ENCODE data around the gene MAPKAP1.

MAPKAP1 gene

DNA sequence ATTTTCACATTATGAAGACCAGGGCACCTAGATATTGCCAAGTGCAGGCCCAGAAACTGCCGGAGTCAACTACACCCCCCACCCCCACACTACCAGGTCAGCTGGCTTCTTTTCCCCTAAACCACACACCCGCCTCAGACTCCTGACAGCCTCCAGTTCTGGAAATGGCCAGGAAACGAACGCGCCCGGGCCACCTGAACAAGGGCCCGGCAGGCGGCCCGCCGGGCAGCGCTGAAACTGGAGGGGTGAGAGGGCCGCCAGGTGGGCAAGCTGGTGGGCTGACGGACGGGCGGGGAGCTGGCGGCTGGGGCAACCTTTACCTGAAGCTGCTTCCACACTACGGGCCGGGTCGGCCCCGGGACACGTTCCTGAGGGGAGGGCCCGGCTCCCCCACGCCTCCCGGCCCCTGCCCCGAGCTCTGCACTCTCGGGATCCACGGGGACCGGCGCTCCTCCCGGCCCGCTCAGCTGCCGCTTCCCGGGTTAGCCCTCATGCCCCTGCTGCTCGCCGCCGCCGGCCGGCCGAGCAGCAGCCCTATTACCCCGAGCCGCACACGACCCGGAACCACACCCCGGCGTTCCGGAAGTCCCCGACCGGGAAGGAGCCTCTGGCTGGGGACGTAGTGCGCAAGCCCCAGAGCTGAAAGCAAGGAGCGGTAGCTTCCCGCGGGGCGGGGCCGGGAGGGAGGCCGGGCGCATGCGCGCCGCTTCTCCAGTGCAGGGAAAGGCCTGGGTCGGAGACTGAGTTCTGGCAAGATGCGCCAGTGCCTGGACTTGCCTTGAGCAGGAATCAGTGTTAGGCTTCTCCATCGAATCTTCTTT lies at the start of gene MAPKAP1:
MAPKAP1 (minus strand) TSS at position 558 of the 821 bp plus-strand sequence. CDS start 34,634 bp downstream, outside the sequence.
- peak; percentile 91 for DNase-seq

DNA sequence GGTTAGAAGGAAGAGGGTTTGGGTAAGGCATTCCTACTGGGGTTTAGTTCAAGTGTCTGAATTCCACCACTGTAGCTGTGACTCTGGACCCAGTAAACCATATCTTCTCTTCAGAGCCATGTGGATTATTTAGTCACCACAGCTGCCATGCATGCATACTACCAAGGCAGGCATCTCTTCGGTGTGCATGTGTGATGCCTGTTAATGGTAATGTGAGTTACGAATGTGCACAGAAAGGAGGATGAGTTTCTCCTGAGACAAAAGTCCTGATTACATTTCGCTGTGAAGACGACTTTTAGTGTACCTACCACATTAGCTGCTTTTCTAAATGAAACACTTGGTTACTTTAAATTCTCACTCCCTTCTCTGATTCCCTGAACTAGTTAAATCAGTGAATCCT lies 49.5 kb upstream of the MAPKAP1 start:
- no peak for DNase-seq

DNA sequence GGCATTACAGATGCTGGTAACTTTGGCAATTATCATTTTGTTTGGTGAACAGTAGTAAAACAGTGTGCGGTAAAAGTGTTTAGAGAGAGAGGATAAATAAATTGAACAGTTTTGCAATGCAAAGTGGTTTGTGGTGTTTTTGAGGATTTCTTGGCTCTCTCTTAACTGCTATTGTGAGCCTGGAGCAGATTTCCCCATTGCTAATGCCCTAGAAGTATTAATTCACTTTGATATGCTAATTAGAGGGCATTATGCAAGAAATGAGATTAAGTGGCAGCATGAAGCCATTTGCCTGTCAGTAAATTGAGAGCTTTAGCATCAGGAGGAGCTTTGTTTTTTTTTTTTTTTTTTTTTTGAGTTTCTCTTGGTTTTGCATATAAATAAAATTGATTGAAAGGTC lies 48.3 kb upstream of the MAPKAP1 start:
- DNase-seq: peak; percentile 71

DNA sequence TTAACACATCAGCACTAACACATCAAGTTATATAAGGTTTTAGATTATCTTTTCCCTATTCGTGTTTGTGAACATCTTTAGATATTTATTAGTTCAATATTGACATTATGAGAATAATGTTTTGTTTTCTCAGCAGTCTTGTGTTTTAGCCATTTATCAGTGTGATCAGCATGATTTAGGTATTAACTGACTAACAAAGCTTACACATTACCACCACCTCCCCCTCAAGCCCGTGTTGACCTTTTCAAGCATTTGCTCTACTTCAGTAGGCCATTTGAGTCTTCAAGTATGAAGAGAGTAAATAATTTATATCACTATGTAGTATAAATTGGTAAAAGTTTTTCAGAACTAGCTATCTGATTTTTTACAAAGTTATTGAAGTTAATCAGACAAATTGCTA lies 47.1 kb upstream of the MAPKAP1 start:
- no peak for DNase-seq

DNA sequence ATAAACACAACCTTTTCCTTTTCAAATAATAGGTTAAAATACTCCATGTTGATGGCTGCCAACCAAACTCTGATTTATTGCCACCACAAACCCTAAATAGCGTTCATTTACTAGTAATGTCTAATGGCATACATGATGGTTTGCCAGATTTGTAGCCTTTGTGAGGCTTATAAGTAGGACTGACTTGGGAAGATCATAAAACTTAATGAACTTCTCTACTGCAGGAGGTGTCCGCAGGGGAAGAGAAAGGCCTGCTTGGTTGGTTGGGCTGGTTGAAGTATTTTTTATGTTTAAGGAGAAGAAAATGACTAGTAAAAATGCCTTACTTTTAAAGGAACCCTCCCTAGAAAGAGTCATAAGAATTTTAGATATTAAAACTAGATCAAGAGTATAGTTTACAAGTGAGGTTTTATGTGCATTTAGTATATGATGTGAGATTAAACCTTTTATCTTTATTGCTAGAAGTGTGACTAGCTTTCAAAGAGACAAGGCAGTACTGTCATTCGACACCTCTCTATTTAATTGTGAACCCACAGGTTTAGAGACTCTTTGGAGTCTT lies 45.1 kb upstream of the MAPKAP1 start:
- peak; percentile 74 for DNase-seq

DNA sequence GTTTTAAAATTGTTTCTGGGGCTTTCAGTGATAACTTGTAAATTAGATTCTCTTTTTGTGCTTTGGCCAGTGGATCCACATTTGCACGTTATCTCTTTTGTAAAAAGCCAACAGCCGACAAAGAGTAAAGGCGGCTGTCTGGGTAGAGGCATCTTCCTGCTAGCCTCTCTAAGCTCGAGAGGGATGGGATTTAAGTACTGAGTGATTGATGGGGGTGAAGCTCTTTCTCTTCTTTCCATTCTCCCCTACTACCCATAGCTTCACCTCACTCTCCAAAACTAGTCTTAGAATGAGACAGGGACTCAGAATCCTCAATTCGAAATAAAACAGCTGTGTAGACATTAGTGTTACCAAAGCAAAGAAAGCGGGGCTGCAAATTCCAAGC lies 43.6 kb upstream of the MAPKAP1 start:
- no peak for DNase-seq

DNA sequence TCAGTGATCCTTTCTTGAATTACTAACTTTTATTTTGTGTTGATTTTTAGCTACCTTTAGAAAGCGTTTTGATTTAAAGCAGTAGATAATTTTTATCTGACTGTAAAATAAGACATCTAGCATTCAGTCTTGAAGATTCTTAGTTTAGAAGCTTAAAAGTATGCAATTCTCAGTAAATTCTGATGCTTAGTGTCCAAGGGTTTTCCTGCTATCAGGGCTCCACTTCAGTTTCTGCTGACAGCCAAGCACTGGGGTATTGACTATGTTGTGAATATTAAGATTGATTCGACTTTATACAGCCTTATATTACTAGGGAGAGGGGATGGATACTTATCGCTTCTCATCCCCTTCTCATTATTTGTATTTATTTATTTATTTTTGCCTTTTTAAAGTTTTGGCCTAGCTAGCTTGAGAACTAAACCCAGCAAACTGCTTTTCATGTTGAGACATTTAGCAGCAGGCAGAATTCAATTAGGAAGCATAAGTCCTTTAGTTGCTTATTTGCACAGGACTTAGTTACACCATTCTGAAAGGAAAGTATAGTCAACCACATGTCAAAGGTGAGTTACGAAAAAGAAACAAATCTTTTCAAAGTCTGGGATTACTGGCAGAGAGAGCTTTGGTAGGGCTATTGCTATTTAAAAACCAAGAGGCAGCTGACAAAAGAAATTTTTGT lies 43.1 kb upstream of the MAPKAP1 start:
- no peak for DNase-seq

DNA sequence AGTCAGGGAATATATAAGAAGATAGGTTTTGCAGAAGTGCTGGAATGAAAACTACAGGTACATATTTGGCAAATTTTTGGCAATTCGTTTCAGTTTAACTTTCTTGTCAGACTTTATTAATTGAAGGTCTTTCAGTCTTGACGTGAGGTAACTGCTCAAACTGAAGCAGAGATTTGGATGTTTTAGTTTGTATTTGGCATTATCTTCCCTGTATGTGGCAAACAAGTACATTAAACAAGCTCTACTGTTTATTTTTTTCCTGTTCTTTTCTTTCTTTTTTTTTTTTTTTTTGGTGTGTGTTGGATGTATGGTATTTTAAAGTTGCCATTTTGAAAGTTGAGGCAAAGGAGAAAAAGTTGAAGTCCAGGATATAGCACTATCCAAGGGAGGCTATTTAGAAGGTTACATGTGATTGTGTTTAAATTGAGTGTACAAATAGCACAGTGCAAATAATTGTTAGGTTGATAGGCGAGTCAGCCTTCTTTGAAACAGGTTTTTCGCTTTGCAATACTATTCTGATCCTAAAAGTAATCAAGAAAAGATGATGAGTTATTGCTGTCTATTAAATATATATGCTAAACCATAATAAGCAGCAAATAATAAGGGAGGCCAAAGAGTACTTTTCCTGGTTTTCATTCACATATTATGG lies 42.4 kb upstream of the MAPKAP1 start:
- DNase-seq: no peak

DNA sequence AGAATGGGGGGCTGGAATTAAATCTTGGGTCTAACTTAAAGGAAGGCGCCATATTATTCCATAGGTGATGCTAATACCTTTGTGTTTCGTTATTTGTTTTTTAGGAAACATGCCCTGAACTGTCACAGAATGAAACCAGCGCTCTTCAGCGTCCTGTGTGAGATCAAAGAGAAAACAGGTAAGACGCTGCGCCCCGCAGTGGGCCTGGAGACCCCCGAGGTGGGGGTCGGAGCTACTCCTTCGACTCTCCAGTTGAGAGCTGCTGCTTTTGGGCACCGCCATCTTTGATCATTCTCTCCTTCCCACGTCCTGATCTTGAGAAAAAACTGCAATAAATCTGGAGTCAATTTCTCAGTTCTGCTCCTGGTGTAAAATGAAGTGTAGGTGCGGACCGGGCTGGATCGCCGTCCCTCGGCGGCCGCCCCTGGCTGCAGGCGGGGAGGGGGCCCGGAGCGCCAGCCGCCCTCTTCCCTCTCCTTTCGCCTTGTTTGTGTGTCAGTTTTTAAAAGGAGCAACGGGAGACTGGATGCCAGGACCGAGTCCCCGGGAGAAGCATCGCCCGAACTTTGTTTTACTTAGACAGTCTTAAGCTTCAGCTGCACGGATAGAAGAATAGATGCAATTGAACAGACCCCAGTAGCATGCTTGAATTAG lies 41.6 kb upstream of the MAPKAP1 start:
- peak; percentile 12 for DNase-seq

DNA sequence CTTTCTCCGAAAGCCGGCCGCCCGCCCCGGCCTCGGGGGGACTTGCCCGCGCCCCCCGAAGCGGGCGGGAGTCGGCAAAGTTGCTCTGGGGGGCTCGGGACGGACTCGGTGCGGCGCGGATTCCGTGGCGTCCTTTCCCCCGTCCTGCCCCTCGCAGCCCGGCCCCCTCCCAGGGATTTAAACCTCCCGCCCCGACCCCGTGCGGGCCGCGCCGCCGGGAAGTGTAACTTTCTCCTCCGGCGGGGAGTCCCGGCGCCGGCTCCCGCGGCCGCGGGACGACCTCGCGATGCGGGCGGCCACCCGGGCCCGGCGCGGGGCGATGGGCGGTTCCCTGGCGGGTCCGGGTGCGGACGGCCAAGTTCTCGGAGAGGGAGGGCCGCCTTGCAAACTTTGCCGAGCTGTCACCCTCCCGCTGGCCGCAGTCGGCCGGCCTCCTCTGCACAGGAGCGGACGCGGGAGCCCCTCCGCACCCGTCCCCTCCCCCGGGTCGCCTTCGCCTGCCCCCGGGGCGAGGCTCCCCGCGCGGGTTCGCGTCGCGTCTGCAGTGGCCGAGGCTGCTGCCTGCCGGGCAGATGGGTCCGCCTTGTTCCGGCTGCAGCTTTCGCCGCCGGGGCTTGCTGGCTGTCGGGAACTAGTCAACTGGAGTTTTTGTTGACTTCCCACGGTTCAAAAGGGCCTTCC lies 40.9 kb upstream of the MAPKAP1 start:
- no peak for DNase-seq

DNA sequence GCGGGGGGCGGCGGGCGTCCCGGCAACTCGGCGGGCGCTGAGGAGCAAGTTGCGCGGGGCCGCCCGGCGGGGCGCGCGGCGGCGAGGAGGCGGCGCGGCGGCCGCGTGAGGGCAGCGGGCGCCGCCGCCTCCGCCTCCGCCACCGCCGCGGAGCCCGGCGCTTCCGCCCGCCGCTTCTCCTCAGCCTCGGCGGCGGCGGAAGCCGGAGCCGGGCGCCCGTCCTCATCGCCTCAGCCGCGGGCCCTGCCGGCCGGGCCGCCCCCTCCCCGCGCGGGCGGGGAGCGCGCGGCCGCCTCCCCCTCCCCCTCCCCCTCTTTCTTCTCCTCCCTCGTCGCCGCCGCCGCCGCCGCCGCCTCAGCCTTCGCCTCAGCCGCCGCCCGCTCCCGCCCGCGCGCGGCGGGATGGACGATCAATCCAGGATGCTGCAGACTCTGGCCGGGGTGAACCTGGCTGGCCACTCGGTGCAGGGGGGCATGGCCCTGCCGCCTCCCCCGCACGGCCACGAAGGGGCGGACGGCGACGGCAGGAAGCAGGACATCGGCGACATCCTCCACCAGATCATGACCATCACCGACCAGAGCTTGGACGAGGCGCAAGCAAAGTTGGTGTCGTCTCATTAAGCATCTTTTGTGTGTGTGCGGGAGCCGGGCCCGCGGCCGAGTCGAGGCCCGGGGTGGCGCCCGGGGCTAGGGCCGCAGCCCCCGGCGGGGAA lies 40.2 kb upstream of the MAPKAP1 start, which contains the start of gene PBX3:
PBX3 (plus strand) TSS at position 321 of the 712 bp plus-strand sequence.
- DNase-seq: peak; percentile 24

DNA sequence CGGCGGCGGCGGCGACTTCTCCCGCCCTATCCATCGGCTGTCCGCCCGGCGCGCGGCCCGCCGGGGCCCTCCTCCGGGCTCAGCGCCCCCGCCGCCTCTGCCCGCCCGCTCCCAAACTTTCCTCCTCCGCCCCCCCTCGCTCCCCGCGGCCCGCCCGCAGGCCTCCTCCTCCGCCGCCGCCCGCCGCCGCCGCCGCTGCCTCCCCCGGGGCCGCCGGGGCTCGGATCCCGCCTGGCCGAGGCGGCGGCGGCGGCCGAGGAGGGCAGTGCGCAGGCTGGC lies 39.7 kb upstream of the MAPKAP1 start:
- no peak for DNase-seq

DNA sequence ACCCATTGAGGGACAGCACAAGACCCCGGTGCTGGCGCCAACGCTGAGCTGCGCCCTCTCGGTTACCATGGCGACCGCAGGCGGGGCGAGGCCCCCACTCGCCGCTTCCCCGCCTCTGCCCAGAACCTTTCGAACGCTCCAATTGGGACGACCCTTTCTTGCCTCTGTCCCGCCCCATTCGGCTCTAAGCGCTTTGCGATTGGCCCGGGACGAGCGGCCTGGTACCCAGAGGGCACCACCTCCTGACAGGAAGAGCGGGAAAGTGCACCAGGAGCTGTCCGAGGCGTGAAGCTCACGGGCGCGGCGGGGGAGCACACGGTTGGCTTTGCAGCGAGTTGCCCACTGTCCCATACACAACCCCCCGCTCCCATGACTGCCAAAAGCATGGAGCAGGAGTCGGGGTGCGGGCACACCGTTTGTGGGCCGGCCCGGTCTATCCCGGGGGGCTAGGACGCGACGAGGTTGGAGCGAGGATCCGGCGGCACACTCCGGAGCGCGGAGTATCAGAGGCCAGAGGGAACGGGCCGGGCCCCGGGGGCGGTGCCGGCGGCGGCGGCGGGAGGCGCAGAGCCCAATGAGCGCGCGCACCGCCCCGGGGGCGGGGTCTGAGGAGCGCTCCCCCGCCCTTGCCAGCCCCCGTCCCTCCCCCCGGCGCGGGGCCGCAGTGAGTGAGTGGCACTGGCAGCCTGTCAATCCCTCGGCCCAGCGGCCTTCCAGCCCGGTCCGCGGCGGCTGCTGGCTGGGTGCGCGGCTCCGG lies 39.2 kb upstream of the MAPKAP1 start:
- DNase-seq: peak; percentile 82

DNA sequence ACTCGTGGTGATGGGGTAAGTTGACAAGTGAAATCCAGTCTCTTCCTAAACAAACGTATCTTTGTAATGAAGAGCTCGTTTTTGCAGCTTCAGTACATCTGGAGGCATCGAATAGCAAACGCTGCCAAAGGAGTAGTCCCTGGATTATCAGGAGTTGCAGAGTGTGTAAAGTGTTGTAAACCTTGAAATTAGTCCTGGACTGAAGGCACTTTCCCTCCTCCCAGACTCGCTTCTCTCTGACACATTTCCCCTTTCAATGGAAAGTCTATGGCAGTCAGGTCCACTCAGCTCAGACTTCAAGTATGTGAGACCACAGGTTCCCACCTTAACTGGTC lies 38.6 kb upstream of the MAPKAP1 start:
- DNase-seq: no peak

DNA sequence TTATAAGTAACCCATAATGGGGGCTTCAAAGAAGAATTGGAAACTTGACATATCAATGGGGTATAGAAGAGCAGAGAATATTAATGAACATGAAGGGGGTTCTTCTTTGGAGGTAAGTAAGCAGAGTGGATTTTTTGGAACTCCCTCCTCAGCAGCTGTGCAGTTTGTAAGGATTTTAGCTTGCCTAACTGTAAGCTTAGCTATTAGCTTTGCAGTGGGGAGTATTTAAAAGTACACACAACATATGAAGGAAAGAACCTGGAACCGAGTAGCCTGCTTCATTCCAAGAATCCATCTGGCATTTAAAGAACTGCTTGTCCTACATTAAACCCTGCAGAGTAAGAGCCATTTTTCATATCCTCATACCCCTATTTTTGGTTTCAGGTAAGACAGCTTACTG lies 38.0 kb upstream of the MAPKAP1 start:
- no peak for DNase-seq

DNA sequence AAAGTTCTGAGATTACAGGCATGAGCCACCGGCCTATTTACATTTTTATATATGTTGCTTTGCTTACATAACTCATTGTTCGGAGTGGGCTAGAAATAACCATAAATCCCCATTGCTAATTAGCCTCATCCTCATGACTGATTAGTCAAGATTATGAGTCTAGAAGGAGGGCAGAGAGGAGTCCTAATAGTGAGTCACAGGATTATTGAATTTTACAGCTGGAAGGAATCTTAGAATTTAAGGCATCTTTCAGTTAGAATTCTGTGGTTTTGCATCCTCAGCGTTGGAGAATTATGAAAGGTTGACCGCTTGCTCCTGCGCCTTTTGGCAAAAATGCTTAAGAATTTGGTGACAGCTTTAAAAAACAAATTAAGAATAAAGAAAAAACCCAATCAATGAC lies 37.6 kb upstream of the MAPKAP1 start:
- no peak for DNase-seq

DNA sequence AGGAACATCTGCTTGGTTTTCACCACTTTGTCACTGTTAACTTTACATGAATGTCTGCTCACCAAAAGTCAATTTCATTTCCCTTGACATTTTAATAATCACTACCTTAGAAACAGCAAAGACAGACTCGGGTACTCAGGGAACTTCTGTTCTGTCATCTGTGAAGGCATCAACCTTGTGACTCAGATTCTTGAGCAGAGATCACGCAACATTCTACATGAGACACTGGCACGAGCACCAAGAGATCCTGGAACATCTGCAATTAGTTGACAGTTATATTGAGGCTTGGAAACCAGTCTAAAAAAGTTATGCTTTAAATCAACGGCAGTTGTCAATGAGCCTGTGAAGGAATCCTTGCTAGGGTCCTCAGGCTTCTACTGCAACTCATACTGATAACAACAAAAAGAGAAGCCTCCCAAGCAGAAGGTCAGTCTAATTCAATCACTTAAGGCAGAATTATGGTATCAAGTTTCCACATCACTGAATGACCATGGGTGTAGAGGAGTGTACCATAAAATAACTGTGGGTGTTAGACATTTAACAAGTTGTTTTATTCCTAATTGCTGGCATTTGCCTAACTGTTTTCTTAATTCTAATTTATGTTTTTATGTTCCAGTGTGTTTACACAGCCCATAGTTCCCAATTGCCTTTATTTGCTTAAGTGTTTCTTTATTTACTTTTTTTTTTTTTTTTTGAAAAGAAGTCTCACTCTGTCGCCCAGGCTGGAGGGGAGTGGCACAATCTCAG lies 36.8 kb upstream of the MAPKAP1 start:
- no peak for DNase-seq

DNA sequence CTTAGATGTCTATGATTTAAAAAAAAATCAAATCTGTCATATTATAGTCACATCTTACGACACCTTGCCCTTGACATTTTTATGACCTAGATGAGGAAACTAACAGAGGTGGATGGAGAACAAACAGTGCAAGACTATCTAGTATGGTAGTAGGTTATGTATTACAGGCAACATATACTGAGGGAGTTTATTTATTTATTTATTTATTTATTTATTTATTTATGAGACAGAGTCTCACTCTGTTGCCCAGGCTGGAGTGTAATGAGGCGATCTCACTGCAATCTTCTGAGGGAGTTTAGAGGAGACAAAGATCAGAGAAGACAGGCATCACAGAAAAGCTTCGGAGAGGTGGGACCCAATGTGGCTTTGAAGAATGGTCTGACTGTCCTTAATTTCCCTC lies 35.6 kb upstream of the MAPKAP1 start:
- no peak for DNase-seq

DNA sequence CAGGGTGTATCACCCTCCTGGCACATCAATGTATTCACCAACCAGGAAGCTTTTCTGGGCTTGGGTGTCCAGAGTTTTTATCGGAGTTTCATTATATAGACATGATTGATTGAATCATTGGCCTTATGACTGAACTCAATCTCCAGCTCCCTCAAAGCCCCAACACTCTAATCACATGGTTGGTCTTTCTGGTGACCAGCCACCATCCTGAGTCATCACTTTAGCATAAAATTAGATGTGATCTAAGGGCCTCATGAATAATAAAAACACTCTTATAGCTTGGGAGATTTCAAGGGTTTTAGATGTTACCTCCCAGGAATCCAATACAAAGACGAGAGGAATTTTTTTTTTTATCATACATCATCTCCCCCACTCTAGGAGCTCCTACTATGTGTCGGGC lies 32.4 kb upstream of the MAPKAP1 start:
- no peak for DNase-seq

DNA sequence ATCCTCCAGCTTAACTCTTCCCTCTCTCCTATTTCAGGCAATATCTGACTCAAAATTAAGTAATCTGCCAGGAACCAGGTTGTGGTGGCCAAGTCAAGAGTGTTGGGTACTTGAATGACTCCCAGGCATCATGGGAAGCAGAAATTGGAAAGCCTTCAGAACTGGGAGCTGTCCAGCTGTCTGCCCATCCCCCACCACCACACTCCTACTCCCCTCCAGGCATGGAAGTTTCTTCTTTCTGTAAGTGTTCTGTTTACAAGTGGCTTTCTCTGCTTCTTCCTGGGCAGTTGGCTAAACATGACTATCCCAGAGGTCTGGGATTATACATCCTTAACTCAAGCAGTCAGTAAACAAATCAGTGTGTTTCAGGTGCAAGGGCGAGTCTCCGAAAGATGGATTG lies 25.6 kb upstream of the MAPKAP1 start:
- no peak for DNase-seq

DNA sequence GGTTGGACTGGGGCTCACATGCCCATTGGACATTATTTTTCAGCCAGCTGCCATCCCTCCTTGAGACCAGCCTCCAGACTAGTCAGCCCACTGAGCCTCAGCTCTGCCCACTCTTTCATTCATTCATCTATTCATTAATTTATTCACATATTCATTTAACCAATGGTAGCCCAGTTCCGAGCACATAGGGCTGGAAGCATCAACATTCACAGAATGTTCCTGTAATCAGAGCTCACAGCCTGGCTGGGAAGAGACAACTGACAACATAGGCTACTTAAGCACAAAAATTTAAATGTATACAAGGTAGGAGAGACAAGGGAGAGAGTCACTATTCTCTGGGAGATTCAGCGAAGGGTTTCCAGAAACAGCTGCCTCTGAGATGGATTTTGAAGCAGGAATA lies 23.2 kb upstream of the MAPKAP1 start:
- DNase-seq: no peak

All from NCI-H1105 treated with DMSO at 0.1 percent for 48 hours (cell line).